ENCODE data around the gene ULBP1.
"Not testable (repeated sequence)": the region's sequence is repeated elsewhere in the genome, so short reads cannot be mapped to it uniquely, and the experiment has no call there.

The ULBP1 gene

GRCh38 chr6:149979293-149979692 lies 15.6 kb downstream of the ULBP1 start:
- DNase-seq: no peak

- no peak for DNase-seq
Measured at GRCh38 chr6:149983145-149983544, 19.4 kb downstream of the ULBP1 start.

GRCh38 chr6:149984773-149985172 lies 21.0 kb downstream of the ULBP1 start:
- DNase-seq: no peak

GRCh38 chr6:149985481-149985937 lies 21.8 kb downstream of the ULBP1 start:
- no peak for DNase-seq

- DNase-seq: no peak
Measured at GRCh38 chr6:149987602-149988107, 23.9 kb downstream of the ULBP1 start.

DNA sequence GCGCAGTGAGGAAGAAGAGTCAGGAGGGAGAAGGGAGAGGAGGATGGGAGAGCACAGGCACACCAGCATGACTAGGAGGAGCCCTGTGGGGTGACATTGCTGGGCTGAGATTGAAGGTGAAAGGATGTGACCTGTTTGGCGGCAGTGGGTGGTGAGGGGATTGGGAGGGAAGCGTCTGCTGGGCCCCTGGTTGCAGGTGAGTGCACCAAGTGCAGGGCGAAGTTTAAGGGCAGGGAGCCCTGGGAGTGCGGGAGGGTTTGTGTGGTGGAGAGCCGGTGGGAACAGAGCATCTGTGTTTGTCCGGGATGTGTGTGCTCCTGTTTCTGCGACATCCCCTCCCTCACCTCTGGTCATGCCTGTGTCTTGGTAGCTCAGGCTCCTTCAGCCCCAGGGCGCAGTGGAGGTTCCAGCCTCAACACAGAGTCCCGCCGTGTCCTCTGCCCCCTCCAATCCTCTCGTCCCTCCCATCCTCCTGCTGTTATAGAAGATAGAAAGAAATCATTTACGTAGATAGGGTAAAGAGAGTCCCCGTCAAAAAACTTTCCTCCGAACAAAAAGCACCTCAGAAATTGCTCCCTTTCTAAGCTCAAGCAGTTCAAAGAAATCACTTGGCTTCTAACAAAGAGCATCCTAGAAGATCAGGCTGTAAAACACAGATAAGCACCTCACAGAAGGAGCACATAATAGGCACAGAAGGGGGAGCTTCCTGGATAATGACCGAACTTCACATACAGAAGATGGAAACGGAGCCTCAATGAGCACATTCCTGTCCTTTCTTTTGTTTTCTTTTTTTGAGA lies 25.0 kb downstream of the ULBP1 start:
- DNase-seq: no peak

GRCh38 chr6:149990212-149990660 lies 26.5 kb downstream of the ULBP1 start:
- DNase-seq: no peak

- peak in 1 of 2 donors; percentile 32 for DNase-seq
Measured at GRCh38 chr6:149990661-149991471, 27.1 kb downstream of the ULBP1 start.

- DNase-seq: not testable (repeated sequence)
Measured at GRCh38 chr6:149991472-149991795, 27.7 kb downstream of the ULBP1 start.

- no peak for DNase-seq
Measured at GRCh38 chr6:149991838-149992237, 28.1 kb downstream of the ULBP1 start.

- DNase-seq: no peak
Measured at GRCh38 chr6:149995235-149995750, 31.6 kb downstream of the ULBP1 start.

GRCh38 chr6:149995971-149996370 lies 32.2 kb downstream of the ULBP1 start:
- no peak for DNase-seq

GRCh38 chr6:149999636-150000035 lies 35.9 kb downstream of the ULBP1 start:
- no peak for DNase-seq

DNA sequence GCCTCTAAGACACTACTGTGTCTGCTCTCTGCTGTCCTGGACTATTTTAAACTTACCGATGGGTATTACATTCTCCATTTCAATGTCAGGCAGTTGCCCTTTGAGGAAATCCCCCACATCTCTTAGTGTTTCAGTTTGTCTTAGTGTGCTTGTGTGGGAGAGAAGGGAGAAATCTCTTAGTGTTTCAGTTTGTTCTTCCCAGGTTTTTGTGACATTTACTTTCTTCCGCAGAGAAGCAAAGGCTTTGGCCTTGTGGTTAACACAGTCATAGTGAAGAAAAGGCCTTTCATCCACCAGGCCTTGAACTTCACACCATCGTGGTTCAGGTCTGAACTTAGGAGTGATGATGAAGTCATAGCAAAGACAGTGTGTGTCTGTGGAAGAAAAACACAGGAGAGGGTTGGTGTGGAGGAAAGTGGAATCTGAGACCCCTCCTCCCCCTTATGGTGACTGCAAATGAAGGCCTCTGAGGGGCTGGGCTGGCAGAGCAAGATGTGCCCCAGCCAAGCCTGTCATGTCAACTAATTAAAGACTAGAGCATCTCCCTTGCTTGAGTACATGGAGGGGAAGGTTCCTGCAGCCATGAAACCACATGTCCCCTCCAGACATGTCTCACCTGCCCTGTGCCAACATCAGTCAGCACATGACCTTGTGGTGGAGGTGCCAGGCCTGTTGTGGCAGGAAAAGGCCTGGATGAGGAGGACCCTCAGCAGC lies 37.7 kb downstream of the ULBP1 start:
- DNase-seq: no peak

GRCh38 chr6:150002710-150003109 lies 39.0 kb downstream of the ULBP1 start:
- DNase-seq: no peak

GRCh38 chr6:150003599-150003998 lies 39.9 kb downstream of the ULBP1 start:
- not testable (repeated sequence) for DNase-seq

- DNase-seq: peak; percentile 78 to 80
Measured at GRCh38 chr6:150004101-150004782, 40.5 kb downstream of the ULBP1 start.

- peak; percentile 90 to 93 for DNase-seq
Measured at GRCh38 chr6:150004783-150005717, 41.3 kb downstream of the ULBP1 start.

- no peak for DNase-seq
Measured at GRCh38 chr6:150005761-150006651, 42.3 kb downstream of the ULBP1 start.

DNA sequence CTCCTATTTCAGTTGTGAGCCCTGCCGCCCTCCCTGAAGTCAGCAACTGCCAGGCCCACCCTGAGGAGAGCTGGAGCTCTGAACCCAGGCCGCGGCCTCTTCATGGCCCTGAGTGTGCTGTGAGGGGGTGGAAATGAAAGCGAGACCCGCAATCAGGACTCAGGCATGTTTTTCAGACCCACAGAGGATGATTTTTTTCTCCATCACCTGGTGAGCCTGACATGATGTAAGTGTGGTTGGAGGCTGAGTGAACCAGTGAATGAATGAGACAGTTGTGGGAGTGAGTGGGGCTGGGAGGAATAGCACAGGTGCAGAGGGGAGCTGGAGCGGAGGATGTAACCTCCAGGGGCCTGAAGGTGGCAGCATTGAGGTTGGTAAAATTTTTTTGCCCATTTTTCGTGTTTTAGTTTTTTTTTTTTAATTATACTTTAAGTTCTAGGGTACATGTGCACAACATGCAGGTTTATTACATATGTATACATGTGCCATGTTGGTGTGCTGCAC lies 43.3 kb downstream of the ULBP1 start:
- DNase-seq: peak; percentile 44 to 49
